CD14-positive monocyte (primary cell): ENCODE results near the gene PPM1H. TPM values are rescaled to one million over a fixed set of nuclear protein-coding genes. Genes with fewer than 3 reads are reported as not detected.
"Not testable (repeated sequence)": the region's sequence is repeated elsewhere in the genome, so short reads cannot be mapped to it uniquely, and the experiment has no call there.

Experiments used
- DNase-seq, 3 donors: peaks; one replicate each; pipeline ENCODE4 v3.0.0-alpha.2; 2011 to 2022
- H2AFZ ChIP-seq: 2 replicates; pipeline ENCODE4 v1.6.0; 2012; ENCODE audit warnings: mild to moderate bottlenecking, low read depth, low read length, inconsistent platforms; ENCODE audit not compliant: insufficient read depth, poor library complexity, severe bottlenecking
- H3K27ac ChIP-seq, 2 donors: 1 replicate in 1 of 2; 2 replicates in 1 of 2; pipeline ENCODE4 v1.5.1; 2012 to 2013; ENCODE audit warnings: low read length in 2 of 2, control low read depth in 1 of 2, inconsistent platforms in 1 of 2, low read depth in 1 of 2, mild to moderate bottlenecking in 1 of 2
- H3K27me3 ChIP-seq, 2 donors: one replicate each; pipeline versions ENCODE4 v1.6.0 to v1.6.1; 2011 to 2013; ENCODE audit warnings: low read length in 2 of 2; ENCODE audit not compliant: control insufficient read depth in 2 of 2, insufficient read depth in 2 of 2
- H3K36me3 ChIP-seq, 2 donors: replicated peaks in 1 of 2; 1 replicate in 1 of 2; 2 replicates in 1 of 2; pipeline versions ENCODE4 v1.5.1 to v1.6.1; 2012 to 2013; ENCODE audit warnings: low read length in 2 of 2, control low read depth in 1 of 2, inconsistent platforms in 1 of 2, mild to moderate bottlenecking in 1 of 2; ENCODE audit not compliant: insufficient read depth in 2 of 2, control insufficient read depth in 1 of 2
- H3K4me1 ChIP-seq, 2 donors: 1 replicate in 1 of 2; 2 replicates in 1 of 2; pipeline versions ENCODE4 v1.5.1 to v1.6.1; 2012 to 2013; ENCODE audit warnings: low read length in 2 of 2, control low read depth in 1 of 2, inconsistent platforms in 1 of 2, mild to moderate bottlenecking in 1 of 2, moderate library complexity in 1 of 2; ENCODE audit not compliant: insufficient read depth in 2 of 2, control insufficient read depth in 1 of 2
- H3K4me2 ChIP-seq: replicated peaks from 2 replicates; pipeline ENCODE3; 2012; ENCODE audit warnings: low read length, moderate library complexity, mild to moderate bottlenecking; ENCODE audit not compliant: poor library complexity, severe bottlenecking; ENCODE audit errors: extremely low read depth
- H3K4me3 ChIP-seq, 3 experiments: fragments of 200-600 bp in 1 of 3; sonication (generic) in 1 of 3; replicated peaks in 1 of 3; 1 replicate in 2 of 3; 2 replicates in 1 of 3; pipeline ENCODE4 v1.5.1; 2011 to 2013; ENCODE audit warnings: low read length in 3 of 3, mild to moderate bottlenecking in 3 of 3, control low read depth in 2 of 3, low read depth in 2 of 3, inconsistent platforms in 1 of 3, moderate library complexity in 1 of 3
- H3K79me2 ChIP-seq: 2 replicates; pipeline ENCODE4 v1.6.0; 2012; ENCODE audit warnings: mild to moderate bottlenecking, control low read depth, inconsistent platforms, low read length, moderate library complexity; ENCODE audit not compliant: insufficient read depth
- H3K9ac ChIP-seq: 2 replicates; pipeline ENCODE4 v1.6.0; 2017; ENCODE audit warnings: low read length, mild to moderate bottlenecking; ENCODE audit not compliant: insufficient read depth, poor library complexity, severe bottlenecking
- H3K9me3 ChIP-seq, 2 donors: replicated peaks in 1 of 2; 1 replicate in 1 of 2; 2 replicates in 1 of 2; pipeline versions ENCODE4 v1.5.1 to v1.6.1; 2012 to 2013; ENCODE audit warnings: low read length in 2 of 2, control low read depth in 1 of 2; ENCODE audit not compliant: control insufficient read depth in 1 of 2, insufficient read depth in 1 of 2
- H4K20me1 ChIP-seq: 2 replicates; pipeline ENCODE4 v1.6.0; 2012; ENCODE audit warnings: mild to moderate bottlenecking, low read length, control low read depth, moderate library complexity; ENCODE audit not compliant: insufficient read depth
- H3K27ac Mint-ChIP-seq, 7 donors: one replicate each; pipeline ENCODE4 v1.8.0; 2020; ENCODE audit warnings: mild to moderate bottlenecking in 7 of 7, mixed read lengths in 7 of 7, moderate library complexity in 6 of 7, inconsistent platforms in 2 of 7
- H3K27me3 Mint-ChIP-seq, 3 donors: one replicate each; pipeline ENCODE4 v1.8.0; 2021 to 2022; ENCODE audit warnings: low read depth in 3 of 3, mild to moderate bottlenecking in 3 of 3, mixed read lengths in 3 of 3, moderate library complexity in 3 of 3, inconsistent platforms in 1 of 3
- H3K36me3 Mint-ChIP-seq, 2 donors: one replicate each; pipeline ENCODE4 v1.8.0; 2020; ENCODE audit warnings: mixed read lengths in 2 of 2, inconsistent platforms in 1 of 2, mild to moderate bottlenecking in 1 of 2
- H3K4me1 Mint-ChIP-seq: one replicate; pipeline ENCODE4 v1.8.0; 2020; ENCODE audit warnings: mild to moderate bottlenecking, mixed read lengths
- H3K4me3 Mint-ChIP-seq, 2 donors: one replicate each; pipeline ENCODE4 v1.8.0; 2020; ENCODE audit warnings: mild to moderate bottlenecking in 2 of 2, mixed read lengths in 2 of 2, moderate library complexity in 1 of 2
- H3K9me3 Mint-ChIP-seq, 7 donors: one replicate each; pipeline ENCODE4 v1.8.0; 2020 to 2022; ENCODE audit warnings: mixed read lengths in 7 of 7, mild to moderate bottlenecking in 6 of 7, moderate library complexity in 6 of 7, inconsistent platforms in 2 of 7
- whole genome bisulfite sequencing: methylation state at CpG from one replicate; pipeline ENCODE4 v1.1.5; 2013; ENCODE audit warnings: missing lambda C conversion rate; ENCODE audit not compliant: insufficient coverage; 5-methylcytosine and 5-hydroxymethylcytosine counted together
- intact Hi-C, 2 donors: fragments of 100-400 bp; cut with micrococcal nuclease; formaldehyde crosslinking; loops; one replicate each; pipeline versions ENCODE4 v1.15.0 to v1.15.1; 2023
- polyA plus RNA-seq, 3 donors: library from polyadenylated mRNA; depleted of rRNA in 1 of 3; unstranded in 2 of 3; stranded (reverse) in 1 of 3; fragments of 300-500 nt in 2 of 3; fragments of >200 nt in 1 of 3; fragmentation: Illumina TruSeq in 2 of 3; gene quantifications; 1 replicate in 2 of 3; 2 replicates in 1 of 3; pipeline ENCODE4 v1.2.3, GENCODE V29; 2012 to 2021
- TF ChIP-seq, protein P1 (sequence below): fragments of 200-600 bp; IDR thresholded peaks from one replicate; pipeline ENCODE4 v1.8.0; 2022; ENCODE audit warnings: antibody characterized with exemption, mild to moderate bottlenecking

The PPM1H gene
- polyA plus RNA-seq, 3 donors: 1.5 to 2.8 (median 1.9) TPM

GRCh38 chr12:62886796-62887195 is 48.2 kb downstream of the PPM1H start:
- intact Hi-C loops: no loop called here
- H3K79me2 ChIP-seq: no peaks in the 10 kb centered on the region
- no peaks in the 10 kb centered on the region for H3K27me3 Mint-ChIP-seq
- no peaks in the 10 kb centered on the region for H4K20me1 ChIP-seq
- no peaks in the 10 kb centered on the region for H3K27me3 ChIP-seq
- no peak overlapping the region for H3K4me3 ChIP-seq
- H3K36me3 Mint-ChIP-seq: peaks cover 3 to 8% of the 10 kb centered on the region in 2 donors
- no peak overlapping the region for H3K4me2 ChIP-seq
- TF ChIP-seq, protein P1, sequence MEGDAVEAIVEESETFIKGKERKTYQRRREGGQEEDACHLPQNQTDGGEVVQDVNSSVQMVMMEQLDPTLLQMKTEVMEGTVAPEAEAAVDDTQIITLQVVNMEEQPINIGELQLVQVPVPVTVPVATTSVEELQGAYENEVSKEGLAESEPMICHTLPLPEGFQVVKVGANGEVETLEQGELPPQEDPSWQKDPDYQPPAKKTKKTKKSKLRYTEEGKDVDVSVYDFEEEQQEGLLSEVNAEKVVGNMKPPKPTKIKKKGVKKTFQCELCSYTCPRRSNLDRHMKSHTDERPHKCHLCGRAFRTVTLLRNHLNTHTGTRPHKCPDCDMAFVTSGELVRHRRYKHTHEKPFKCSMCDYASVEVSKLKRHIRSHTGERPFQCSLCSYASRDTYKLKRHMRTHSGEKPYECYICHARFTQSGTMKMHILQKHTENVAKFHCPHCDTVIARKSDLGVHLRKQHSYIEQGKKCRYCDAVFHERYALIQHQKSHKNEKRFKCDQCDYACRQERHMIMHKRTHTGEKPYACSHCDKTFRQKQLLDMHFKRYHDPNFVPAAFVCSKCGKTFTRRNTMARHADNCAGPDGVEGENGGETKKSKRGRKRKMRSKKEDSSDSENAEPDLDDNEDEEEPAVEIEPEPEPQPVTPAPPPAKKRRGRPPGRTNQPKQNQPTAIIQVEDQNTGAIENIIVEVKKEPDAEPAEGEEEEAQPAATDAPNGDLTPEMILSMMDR: no peak
- no peak overlapping the region for H3K4me3 Mint-ChIP-seq
- peaks cover 3 to 11% (median 8%) of the 10 kb centered on the region in 7 donors for H3K9me3 Mint-ChIP-seq
- H3K27ac Mint-ChIP-seq: peak overlapping the region in 3 of 7 donors; percentile 7 to 74 (median 12)
- H3K36me3 ChIP-seq: no peaks in the 10 kb centered on the region
- H2AFZ ChIP-seq: no peak overlapping the region
- 40% methylated on average over 5 of the region's 6 CpGs for WGBS
- H3K9me3 ChIP-seq: peaks cover 8 to 9% of the 10 kb centered on the region in 2 donors
- DNase-seq: peak in 2 of 3 donors; percentile 29 to 37
- peaks cover 27% of the 10 kb centered on the region for H3K4me1 Mint-ChIP-seq
- H3K9ac ChIP-seq: no peak overlapping the region
- H3K27ac ChIP-seq: no peak overlapping the region
- H3K4me1 ChIP-seq: peaks cover 22 to 27% of the 10 kb centered on the region in 2 donors

- no peaks in the 10 kb centered on the region for H3K27me3 ChIP-seq
- no peak overlapping the region for H3K4me3 ChIP-seq
- no peak overlapping the region for H3K27ac ChIP-seq
- H2AFZ ChIP-seq: no peak overlapping the region
- peaks cover 3 to 8% of the 10 kb centered on the region in 2 donors for H3K36me3 Mint-ChIP-seq
- no peak overlapping the region for H3K27ac Mint-ChIP-seq
- no peak overlapping the region for H3K4me3 Mint-ChIP-seq
- H3K79me2 ChIP-seq: no peaks in the 10 kb centered on the region
- peaks cover 3 to 11% (median 8%) of the 10 kb centered on the region in 7 donors for H3K9me3 Mint-ChIP-seq
- peaks cover 0 to 4% (median 0%) of the 10 kb centered on the region in 3 donors for H3K27me3 Mint-ChIP-seq
- TF ChIP-seq, protein P1: no peak
- no peak for DNase-seq
- peaks cover 26% of the 10 kb centered on the region for H3K4me1 Mint-ChIP-seq
- H3K9ac ChIP-seq: no peak overlapping the region
- peaks cover 8 to 9% of the 10 kb centered on the region in 2 donors for H3K9me3 ChIP-seq
- intact Hi-C loops: no loop called here
- H4K20me1 ChIP-seq: no peaks in the 10 kb centered on the region
- no peak overlapping the region for H3K4me2 ChIP-seq
- peaks cover 22 to 27% of the 10 kb centered on the region in 2 donors for H3K4me1 ChIP-seq
- H3K36me3 ChIP-seq: no peaks in the 10 kb centered on the region
Observed at GRCh38 chr12:62885242-62885641, 49.7 kb downstream of the PPM1H start.

DNA sequence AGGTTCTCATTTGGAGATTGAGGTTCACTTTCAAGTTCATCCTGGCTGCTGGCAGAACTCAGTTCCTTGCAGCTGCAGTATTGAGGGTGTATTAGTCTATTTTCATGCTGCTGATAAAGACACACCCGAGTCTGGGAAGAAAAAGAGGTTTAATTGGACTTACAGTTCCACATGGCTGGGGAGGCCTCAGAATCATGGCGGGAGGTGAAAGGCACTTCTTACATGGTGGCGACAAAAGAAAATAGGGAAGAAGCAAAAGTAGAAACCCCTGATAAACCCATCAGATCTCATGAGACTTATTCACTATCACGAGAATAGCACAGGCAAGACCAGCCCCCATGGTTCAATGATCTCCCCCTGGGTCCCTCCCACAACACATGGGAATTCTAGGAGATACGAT is 50.1 kb downstream of the PPM1H start:
- H3K9me3 ChIP-seq, H4K20me1 ChIP-seq, H3K27ac ChIP-seq, H2AFZ ChIP-seq, H3K36me3 ChIP-seq, H3K27ac Mint-ChIP-seq, H3K4me3 ChIP-seq, DNase-seq, H3K27me3 ChIP-seq, H3K79me2 ChIP-seq, H3K4me2 ChIP-seq, H3K36me3 Mint-ChIP-seq, H3K4me3 Mint-ChIP-seq, intact Hi-C loops, H3K9ac ChIP-seq, H3K27me3 Mint-ChIP-seq: not testable (repeated sequence)
- peaks cover 22 to 27% of the 10 kb centered on the region in 2 donors for H3K4me1 ChIP-seq
- Mint-ChIP-seq H3K9me3 (peaks cover 3 to 11% (median 8%) of the 10 kb centered on the region in 7 donors), H3K4me1 (peaks cover 26% of the 10 kb centered on the region)
- WGBS: 100% methylated on average over 2 of the region's 5 CpGs
